Measurements from ENCODE around the gene BNC2. TPM values are rescaled to one million over a fixed set of nuclear protein-coding genes. Genes with fewer than 3 reads are reported as not detected.
A peak's percentile ranks its signal among the peaks of the same experiment; 100 is the strongest.

BNC2 gene
- total RNA-seq, 6 experiments from 2014 or later: 0.22 to 0.80 (median 0.36) TPM

GRCh38 chr9:16825971-16826625, 44.4 kb downstream of the BNC2 start:
- H3K27ac ChIP-seq: no peak overlapping the region
- no peak for DNase-seq

GRCh38 chr9:16825331-16825725, 45.1 kb downstream of the BNC2 start:
- Histone ChIP-seq H3K9me3 (no peaks in the 10 kb centered on the region), H3K4me1 (no peaks in the 10 kb centered on the region), H3K36me3 (no peaks in the 10 kb centered on the region), H3K27me3 (no peaks in the 10 kb centered on the region), H3K4me3 (no peak overlapping the region), H3K27ac (no peak overlapping the region)
- DNase-seq: no peak
- no peak for ATAC-seq
- TF ChIP-seq POLR2A (IDR thresholded peaks at IDR 0.05) (no peak), CTCF (IDR thresholded peaks at IDR 0.05) (no peak)
- intact Hi-C loops (cut with DNase I): no loop called here

More at GRCh38 chr9:16825971-16826625, 44.4 kb downstream of the BNC2 start:
- Histone ChIP-seq H3K4me3 (no peak overlapping the region), H3K9me3 (no peaks in the 10 kb centered on the region), H3K36me3 (no peaks in the 10 kb centered on the region), H3K4me1 (no peaks in the 10 kb centered on the region), H3K27me3 (no peaks in the 10 kb centered on the region)
- intact Hi-C loops (cut with DNase I): no loop called here
- WGBS (ENCODE audit: insufficient coverage, low coverage, low lambda C conversion rate, missing lambda C conversion rate): 57% methylated on average over 5 of the region's 5 CpGs
- no peak for TF ChIP-seq POLR2A (IDR thresholded peaks at IDR 0.05)
- no peak for TF ChIP-seq CTCF (IDR thresholded peaks at IDR 0.05)
- ATAC-seq: no peak

DNA sequence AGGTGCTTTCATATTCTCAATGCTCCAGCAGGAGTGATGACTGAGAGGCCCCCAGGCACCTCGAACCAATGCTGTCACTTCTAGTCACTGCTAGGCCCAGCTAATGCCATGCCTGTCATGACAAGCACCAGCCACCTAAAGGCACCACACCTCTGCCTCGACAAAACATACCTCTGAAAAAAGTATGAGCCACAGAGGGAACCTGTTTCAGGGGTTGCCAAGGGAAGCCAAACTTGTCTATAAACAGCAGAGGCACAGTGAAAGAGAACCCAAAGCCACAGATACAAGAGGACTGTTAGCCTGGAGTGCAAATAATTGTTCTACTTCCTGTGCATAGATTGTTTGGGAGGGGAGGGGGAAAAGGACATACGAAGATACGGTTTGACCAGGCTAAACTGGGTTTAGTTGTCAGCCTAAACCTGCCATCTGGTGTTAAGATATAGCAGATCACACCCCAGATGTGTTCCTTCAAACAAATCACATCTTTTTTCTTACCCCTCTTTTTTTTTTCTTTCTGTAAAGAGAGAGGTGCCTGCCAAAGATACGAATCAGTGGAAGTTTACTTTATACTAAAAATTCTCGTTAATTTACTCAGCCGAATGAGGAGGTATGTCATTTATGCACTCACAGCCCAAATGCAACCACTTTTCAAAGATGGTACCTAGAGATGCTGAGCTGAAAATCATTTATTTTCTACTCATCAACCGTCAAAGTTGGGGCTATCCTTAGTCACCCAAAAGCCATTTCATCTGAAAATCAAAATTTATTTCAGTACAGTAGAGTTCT, 45.7 kb downstream of the BNC2 start:
- DNase-seq: no peak
- ATAC-seq: no peak
- intact Hi-C loops (cut with DNase I): no loop called here
- Histone ChIP-seq H3K36me3 (no peaks in the 10 kb centered on the region), H3K4me1 (no peaks in the 10 kb centered on the region), H3K4me3 (no peak overlapping the region), H3K27me3 (no peaks in the 10 kb centered on the region), H3K27ac (no peak overlapping the region), H3K9me3 (no peaks in the 10 kb centered on the region)
- WGBS (ENCODE audit: insufficient coverage, low coverage, low lambda C conversion rate, missing lambda C conversion rate): 52% methylated on average over 8 of the region's 8 CpGs
- no peak for TF ChIP-seq POLR2A (IDR thresholded peaks at IDR 0.05)
- peak in 1 of 4 donors; percentile 3 for TF ChIP-seq CTCF (IDR thresholded peaks at IDR 0.05)

- no peaks in the 10 kb centered on the region for H3K36me3 ChIP-seq
- intact Hi-C loops (cut with DNase I): no loop called here
- H3K9me3 ChIP-seq: no peaks in the 10 kb centered on the region
- 71% methylated on average over 2 of the region's 2 CpGs for WGBS (ENCODE audit: insufficient coverage, low coverage, low lambda C conversion rate, missing lambda C conversion rate)
- no peaks in the 10 kb centered on the region for H3K4me1 ChIP-seq
- H3K27ac ChIP-seq: no peak overlapping the region
- H3K4me3 ChIP-seq: no peak overlapping the region
- H3K27me3 ChIP-seq: no peaks in the 10 kb centered on the region
- DNase-seq (no peak), ATAC-seq (no peak)
- no peak for TF ChIP-seq POLR2A (IDR thresholded peaks at IDR 0.05)
- TF ChIP-seq CTCF (IDR thresholded peaks at IDR 0.05): no peak
Measured at GRCh38 chr9:16823906-16824305, 46.6 kb downstream of the BNC2 start.

Measured in right lobe of liver (tissue), 6 donors.